Measurements from ENCODE around the gene NCCRP1.

Gene NCCRP1

DNA sequence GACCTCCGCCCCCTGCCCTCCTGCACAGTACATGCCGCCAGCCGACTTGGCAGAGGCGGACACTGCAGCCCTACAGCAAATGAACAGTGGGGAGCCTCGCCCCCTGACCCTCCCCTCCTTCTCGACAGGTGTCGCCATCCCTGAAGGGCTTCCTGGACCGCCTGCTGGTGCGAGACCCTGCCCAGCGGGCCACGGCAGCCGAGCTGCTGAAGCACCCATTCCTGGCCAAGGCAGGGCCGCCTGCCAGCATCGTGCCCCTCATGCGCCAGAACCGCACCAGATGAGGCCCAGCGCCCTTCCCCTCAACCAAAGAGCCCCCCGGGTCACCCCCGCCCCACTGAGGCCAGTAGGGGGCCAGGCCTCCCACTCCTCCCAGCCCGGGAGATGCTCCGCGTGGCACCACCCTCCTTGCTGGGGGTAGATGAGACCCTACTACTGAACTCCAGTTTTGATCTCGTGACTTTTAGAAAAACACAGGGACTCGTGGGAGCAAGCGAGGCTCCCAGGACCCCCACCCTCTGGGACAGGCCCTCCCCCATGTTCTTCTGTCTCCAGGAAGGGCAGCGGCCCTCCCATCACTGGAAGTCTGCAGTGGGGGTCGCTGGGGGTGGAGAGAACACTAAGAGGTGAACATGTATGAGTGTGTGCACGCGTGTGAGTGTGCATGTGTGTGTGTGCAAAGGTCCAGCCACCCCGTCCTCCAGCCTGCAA, 18.3 kb upstream of the NCCRP1 start:
- in situ Hi-C loops (cut with MboI; ENCODE audit: low sequenced_read_pairs) = no loop called here

GRCh38 chr19:39179754-39180153, 17.0 kb upstream of the NCCRP1 start:
- in situ Hi-C loops (cut with MboI; ENCODE audit: low sequenced_read_pairs) = no loop called here

DNA sequence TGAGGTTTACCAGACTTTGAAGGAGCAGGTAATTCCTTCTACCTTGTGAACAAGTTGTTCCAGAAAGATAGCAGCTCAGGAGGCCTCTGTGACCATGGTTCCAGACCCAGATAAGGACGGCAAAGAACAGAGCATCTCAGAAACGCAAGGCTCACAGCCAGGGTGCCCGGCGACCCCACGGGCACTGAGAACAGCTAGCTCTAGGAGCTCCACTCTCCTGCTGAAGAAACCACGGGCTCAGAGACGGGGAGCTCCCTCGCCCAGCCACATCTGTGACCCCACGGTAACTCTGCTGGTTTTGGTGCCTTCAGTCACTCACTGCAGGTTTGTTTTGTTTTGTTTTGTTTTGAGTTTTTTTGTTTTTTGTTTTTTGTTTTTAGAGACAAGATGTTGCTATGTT, 16.0 kb upstream of the NCCRP1 start:
- in situ Hi-C loops (cut with MboI; ENCODE audit: low sequenced_read_pairs) = no loop called here

DNA sequence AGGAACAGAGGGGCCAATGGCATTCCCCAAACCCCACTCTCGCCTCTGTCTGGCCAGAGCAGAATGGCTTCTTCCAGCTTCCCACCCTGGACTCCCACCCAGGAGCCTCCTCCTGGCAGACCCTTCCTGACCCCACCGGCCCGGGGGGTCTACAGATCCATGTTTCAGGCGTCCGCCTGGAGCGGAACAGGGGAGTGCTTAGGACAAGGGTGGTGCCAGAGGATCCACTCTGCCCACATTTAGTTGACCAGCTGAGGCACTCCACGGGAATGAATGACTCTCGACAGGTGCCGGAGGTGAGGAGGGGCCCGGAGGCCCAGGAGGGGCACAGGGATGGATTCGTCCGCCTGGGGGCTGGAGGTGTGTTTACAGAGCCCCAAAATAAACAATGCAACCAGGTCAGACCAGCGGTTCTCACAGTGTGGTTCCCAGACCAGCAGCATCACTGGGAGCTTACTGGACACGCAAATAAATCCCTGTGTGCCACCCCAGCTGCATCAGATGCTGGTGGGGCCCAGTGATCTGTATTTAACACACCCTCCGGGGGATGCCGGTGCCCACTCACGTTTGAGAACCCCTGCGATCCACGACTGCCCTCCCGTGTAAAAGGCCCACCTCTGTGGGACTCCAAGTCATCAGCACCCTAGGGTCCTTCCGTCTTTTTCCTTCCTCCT, 15.1 kb upstream of the NCCRP1 start:
- in situ Hi-C loops (cut with MboI; ENCODE audit: low sequenced_read_pairs) = no loop called here

- in situ Hi-C loops (cut with MboI; ENCODE audit: low sequenced_read_pairs) = no loop called here
These were observed 14.6 kb upstream of the NCCRP1 start for GRCh38 chr19:39182174-39182505.

DNA sequence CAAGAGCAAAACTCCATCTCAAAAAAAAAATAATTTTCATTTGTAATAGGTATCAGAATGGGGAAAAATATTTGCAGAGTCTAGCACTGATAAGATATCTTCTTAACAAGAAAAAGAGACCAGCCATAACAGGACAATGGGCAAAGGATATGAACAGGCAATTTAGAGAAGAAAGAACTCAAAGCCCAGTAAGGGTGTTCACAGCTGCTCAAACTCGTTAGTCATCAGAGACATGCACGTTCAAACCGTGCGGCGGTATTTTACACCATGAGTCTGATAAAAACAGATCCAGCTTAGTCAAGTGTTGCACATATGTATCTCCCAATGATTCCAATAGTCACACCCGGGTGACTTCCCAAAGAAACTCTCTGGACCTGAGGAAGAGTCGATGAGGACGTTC, 13.7 kb upstream of the NCCRP1 start:
- in situ Hi-C loops (cut with MboI; ENCODE audit: low sequenced_read_pairs) = no loop called here

- in situ Hi-C loops (cut with MboI; ENCODE audit: low sequenced_read_pairs) = no loop called here
These were observed 10.4 kb upstream of the NCCRP1 start for GRCh38 chr19:39186391-39186790.

- in situ Hi-C loops (cut with MboI; ENCODE audit: low sequenced_read_pairs) = no loop called here
These were observed 9.2 kb upstream of the NCCRP1 start for GRCh38 chr19:39187552-39187943.

DNA sequence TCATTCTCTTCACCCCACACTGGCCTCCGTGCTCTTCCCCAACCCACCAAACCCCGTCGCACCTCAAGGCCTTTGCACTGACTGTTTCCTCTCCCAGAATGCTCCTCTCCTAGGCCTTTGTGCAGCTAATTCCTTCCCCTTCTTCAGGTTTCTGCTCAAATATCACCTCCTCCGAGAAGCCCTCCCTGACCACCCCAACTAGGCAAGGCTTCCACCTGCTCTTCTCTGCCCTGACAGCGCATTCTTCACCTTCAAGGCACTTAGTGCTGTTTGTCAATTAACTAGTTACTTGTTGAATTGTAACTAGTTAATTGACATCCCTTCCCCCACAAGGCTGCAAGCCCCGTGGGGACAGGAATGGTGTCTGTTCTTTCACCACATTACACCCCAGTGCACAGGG, 7.8 kb upstream of the NCCRP1 start:
- in situ Hi-C loops (cut with MboI; ENCODE audit: low sequenced_read_pairs) = no loop called here

DNA sequence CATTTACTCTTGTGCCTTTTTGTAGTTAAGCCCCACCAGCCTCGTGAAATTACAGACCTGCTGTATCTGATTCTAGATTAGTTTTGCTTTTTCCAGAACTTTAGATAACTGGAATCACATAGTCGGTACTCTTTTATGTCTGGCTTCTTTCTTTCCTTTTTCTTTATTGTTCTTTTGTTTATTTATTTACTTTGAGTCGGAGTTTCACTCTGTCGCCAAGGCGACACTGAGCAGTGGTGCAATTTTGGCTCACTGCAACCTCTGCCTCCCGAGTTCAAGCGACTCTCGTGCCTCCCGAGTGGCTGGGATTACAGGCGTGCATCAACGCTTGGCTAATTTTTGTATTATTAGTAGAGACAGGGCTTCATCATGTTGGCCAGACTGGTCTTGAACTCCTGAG, 6.0 kb upstream of the NCCRP1 start:
- in situ Hi-C loops (cut with MboI; ENCODE audit: low sequenced_read_pairs) = no loop called here

GRCh38 chr19:39192846-39193245, 3.9 kb upstream of the NCCRP1 start:
- in situ Hi-C loops (cut with MboI; ENCODE audit: low sequenced_read_pairs) = no loop called here

GRCh38 chr19:39193803-39194202, 3.0 kb upstream of the NCCRP1 start:
- in situ Hi-C loops (cut with MboI; ENCODE audit: low sequenced_read_pairs) = no loop called here

DNA sequence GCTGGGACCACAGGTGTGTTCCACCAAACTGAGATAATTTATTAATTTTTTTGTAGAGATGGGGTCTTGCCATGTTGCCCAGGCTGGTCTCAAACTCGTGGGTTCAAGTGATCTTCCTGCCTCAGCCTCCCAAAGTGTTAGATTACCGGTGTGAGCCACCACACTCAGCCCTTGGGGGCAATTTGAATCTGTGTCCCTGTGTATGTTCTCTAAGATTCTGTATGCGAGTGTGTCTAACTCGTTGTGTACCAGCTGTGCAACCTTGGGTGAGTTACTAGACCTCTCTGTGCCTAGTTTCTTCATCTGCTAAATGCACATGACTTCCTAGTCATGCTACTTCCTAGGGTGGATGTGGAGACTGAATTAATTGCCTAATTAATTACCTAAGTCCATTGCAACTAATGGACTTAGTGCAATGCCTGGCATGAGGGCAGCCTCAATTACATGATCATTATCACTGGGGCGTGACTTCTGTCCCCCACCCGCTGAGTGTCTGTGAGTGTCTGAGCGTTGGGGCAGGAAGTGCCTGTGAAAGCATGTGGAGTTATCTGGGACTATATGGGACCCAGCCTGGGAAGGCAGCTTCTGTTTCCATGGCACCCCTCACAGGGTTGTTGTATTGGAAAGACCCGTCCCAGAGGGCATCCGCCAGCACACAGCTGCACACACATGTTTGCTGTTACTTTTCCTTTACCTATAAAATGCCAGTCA, 1.8 kb upstream of the NCCRP1 start:
- in situ Hi-C loops (cut with MboI; ENCODE audit: low sequenced_read_pairs) = no loop called here

- in situ Hi-C loops (cut with MboI; ENCODE audit: low sequenced_read_pairs) = no loop called here
These were observed 1.0 kb upstream of the NCCRP1 start for GRCh38 chr19:39195755-39196154.

- in situ Hi-C loops (cut with MboI; ENCODE audit: low sequenced_read_pairs) = no loop called here
These were observed 444 bp upstream of the NCCRP1 start for GRCh38 chr19:39196320-39196719.

GRCh38 chr19:39197808-39198207, 1.0 kb downstream of the NCCRP1 start:
- in situ Hi-C loops (cut with MboI; ENCODE audit: low sequenced_read_pairs) = no loop called here

GRCh38 chr19:39199025-39199424, 2.3 kb downstream of the NCCRP1 start:
- in situ Hi-C loops (cut with MboI; ENCODE audit: low sequenced_read_pairs) = no loop called here

DNA sequence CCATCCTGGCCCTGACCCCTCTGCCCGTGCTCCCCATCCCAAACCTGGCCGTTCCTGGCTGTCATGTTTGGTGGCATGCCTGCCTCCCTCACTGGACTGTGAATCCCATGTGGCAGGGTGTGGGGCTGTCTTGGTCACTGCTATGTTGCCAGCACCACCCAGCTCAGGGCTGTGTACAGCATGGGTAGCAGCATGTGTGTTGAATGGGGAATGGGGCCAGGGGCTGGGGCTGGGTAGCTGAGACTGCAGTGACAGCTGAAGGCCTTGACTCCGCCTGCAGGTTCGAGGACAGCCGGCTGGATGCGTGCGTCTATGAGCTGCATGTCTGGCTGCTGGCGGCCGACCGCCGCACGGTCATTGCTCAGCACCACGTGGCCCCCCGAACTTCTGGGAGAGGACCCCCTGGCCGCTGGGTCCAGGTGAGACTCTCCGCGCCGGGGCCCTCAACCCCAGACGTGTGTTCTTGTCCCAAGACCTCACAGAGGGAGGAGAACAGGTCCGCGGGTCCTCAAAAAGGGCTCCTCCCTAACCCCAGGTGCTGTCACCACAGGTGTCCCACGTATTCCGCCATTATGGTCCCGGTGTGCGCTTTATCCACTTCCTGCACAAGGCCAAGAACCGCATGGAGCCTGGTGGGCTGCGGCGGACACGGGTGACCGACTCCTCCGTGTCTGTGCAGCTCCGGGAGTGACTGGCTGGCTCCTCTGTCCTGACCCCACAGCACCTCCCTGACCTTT, 3.5 kb downstream of the NCCRP1 start:
- in situ Hi-C loops (cut with MboI; ENCODE audit: low sequenced_read_pairs) = no loop called here

DNA sequence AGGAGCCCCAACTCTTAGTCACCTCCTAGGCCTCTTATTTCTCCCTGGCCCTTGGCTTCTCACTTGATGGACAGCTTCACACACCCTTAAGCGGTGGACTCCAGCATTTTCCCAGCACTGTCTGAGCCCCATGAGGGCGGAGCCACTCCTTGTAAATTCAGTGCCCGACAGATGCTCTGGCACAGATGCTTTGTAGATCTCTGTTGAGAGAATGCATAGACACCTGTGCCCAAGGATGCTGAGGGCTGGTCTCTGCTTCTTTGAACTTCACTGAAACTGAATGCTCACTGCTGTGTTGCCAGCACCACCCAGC, 4.0 kb downstream of the NCCRP1 start:
- in situ Hi-C loops (cut with MboI; ENCODE audit: low sequenced_read_pairs) = no loop called here

DNA sequence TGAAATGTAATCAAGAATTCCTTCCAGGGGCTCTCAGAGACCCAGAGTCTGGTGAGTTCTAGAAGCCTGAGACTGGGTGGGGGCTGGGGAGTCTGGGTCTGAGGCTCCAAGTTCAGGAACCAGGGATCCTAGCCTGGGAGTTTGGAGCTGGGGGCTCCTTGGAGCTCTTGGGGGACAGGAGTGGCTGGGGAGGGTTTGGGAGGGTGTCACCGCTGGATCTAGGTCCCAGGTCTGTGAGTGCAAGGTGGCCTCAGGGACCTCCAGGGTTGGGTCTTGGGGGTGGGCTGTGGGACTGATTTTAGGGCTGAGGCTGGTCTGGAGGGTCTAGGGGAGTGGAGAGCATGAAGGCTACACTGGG, 6.2 kb downstream of the NCCRP1 start:
- in situ Hi-C loops (cut with MboI; ENCODE audit: low sequenced_read_pairs) = no loop called here

DNA sequence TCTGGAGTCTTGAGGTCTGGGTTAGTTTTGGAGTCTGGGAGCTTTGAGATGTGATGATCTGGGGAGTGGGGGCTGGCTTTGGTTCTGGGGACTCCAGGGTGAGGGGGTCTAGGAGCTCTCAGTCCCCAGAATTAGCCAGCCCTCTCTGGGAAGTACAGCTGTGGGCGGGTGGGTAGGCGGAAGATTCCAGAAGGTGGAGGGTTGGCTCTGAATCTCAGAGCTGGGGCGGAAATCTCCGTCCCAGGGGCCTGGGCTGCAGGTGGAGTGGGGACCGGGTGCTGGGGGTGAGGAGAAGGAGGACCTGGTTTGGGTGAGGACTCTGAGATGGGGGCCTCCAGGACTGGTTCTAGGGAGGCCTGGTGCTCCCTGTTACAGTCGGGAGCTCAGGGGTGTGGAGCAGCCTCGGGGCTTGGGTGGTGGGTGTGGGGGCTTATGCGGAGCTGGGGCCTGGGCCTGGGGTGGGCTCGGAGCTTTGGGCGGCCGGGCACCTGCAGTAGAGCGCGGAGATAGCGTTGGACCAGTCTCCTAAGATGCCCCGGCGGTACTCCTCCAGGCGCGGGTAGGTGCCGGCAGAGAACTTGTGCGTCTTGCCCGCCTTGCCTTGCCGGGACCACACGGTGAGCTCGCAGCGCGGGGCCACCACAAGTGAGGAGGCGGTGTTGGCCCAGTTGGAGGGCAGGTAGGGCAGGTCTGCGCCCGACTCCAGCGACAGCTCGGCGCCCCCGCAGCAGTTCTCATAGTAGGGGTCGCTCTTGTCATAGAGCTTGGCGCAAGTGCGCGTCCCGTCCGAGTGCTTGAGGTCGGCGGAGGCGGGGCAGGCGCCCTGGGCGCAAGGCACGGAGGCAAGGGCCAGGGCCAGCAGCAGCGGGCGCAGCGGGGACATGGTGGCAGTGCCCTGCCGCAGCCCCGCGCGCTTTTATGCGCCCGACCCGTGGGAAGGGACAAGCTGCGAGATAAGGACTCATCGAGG, 6.9 kb downstream of the NCCRP1 start, which contains the start of gene SYCN:
Gene SYCN (minus strand): TSS at position 892 of the 970 bp plus-strand sequence. CDS start 9 bp downstream, at position 883.
- in situ Hi-C loops (cut with MboI; ENCODE audit: low sequenced_read_pairs) = no loop called here

Measured in HL-60/S4 treated with phorbol 12-myristate 13-acetate at 8.2 ng/mL for 4 days and 3 days (cell line).